MM.1S (cell line): ENCODE measurements around the gene EVL.

Experiments
- EZH2 ChIP-seq: fragments of 300-600 bp; sonication (generic); optimal IDR thresholded peaks from 2 replicates; pipeline ENCODE3; 2017; ENCODE audit warnings: low read depth, mild to moderate bottlenecking, antibody characterized with exemption, low read length, mixed read lengths
- EZH2phosphoT487 ChIP-seq: fragments of 300-600 bp; sonication (generic); IDR thresholded peaks from 2 replicates; pipeline ENCODE4 v1.6.1; 2018; ENCODE audit warnings: antibody characterized with exemption, low read length
- TF ChIP-seq, protein P1 (sequence below): fragments of 300-600 bp; sonication (generic); IDR thresholded peaks from 2 replicates; pipeline ENCODE4 v1.5.1; 2016; ENCODE audit warnings: antibody characterized with exemption, low read length, mixed read lengths

- TF ChIP-seq EZH2phosphoT487 (no peak), EZH2 (no peak)
- TF ChIP-seq, protein P1, sequence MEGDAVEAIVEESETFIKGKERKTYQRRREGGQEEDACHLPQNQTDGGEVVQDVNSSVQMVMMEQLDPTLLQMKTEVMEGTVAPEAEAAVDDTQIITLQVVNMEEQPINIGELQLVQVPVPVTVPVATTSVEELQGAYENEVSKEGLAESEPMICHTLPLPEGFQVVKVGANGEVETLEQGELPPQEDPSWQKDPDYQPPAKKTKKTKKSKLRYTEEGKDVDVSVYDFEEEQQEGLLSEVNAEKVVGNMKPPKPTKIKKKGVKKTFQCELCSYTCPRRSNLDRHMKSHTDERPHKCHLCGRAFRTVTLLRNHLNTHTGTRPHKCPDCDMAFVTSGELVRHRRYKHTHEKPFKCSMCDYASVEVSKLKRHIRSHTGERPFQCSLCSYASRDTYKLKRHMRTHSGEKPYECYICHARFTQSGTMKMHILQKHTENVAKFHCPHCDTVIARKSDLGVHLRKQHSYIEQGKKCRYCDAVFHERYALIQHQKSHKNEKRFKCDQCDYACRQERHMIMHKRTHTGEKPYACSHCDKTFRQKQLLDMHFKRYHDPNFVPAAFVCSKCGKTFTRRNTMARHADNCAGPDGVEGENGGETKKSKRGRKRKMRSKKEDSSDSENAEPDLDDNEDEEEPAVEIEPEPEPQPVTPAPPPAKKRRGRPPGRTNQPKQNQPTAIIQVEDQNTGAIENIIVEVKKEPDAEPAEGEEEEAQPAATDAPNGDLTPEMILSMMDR, result no peak
These were observed 47.2 kb upstream of the EVL start for GRCh38 chr14:100018054-100018453.
